NK-92 treated with Interleukin-12 subunit alpha and Interleukin-12 subunit beta, amount 100 ng/mL, for 24 hours (cell line): ENCODE measurements around the gene RIPOR1.
A peak's percentile ranks its signal among the peaks of the same experiment; 100 is the strongest.
"Not testable (repeated sequence)": the region's sequence is repeated elsewhere in the genome, so short reads cannot be mapped to it uniquely, and the experiment has no call there.

Experiments used
- DNase-seq: peaks from one replicate; lab custom pipeline; 2025; lab: John Stamatoyannopoulos, UW

RIPOR1 gene

GRCh38 chr16:67517661-67518423 lies 10.8 kb upstream of the RIPOR1 start:
- DNase-seq = no peak

GRCh38 chr16:67518676-67519075 lies 10.0 kb upstream of the RIPOR1 start:
- DNase-seq = no peak

GRCh38 chr16:67519242-67519641 lies 9.4 kb upstream of the RIPOR1 start:
- DNase-seq = no peak

GRCh38 chr16:67521095-67521804 lies 7.4 kb upstream of the RIPOR1 start:
- peak; percentile 81 for DNase-seq

- DNase-seq = no peak
Measured at GRCh38 chr16:67525176-67525860, 3.3 kb upstream of the RIPOR1 start.

- no peak for DNase-seq
Measured at GRCh38 chr16:67526149-67526791, 2.4 kb upstream of the RIPOR1 start.

GRCh38 chr16:67528870-67529581 lies 397 bp downstream of the RIPOR1 start:
- no peak for DNase-seq

GRCh38 chr16:67529582-67530012 lies 968 bp downstream of the RIPOR1 start:
- DNase-seq = no peak

- no peak for DNase-seq
Measured at GRCh38 chr16:67530013-67530939, 1.6 kb downstream of the RIPOR1 start.

- no peak for DNase-seq
Measured at GRCh38 chr16:67531247-67531646, 2.6 kb downstream of the RIPOR1 start.

GRCh38 chr16:67533024-67533560 lies 4.5 kb downstream of the RIPOR1 start:
- DNase-seq = no peak

- DNase-seq = not testable (repeated sequence)
Measured at GRCh38 chr16:67533987-67534386, 5.4 kb downstream of the RIPOR1 start.

GRCh38 chr16:67534431-67534830 lies 5.8 kb downstream of the RIPOR1 start:
- DNase-seq = no peak

- no peak for DNase-seq
Measured at GRCh38 chr16:67535201-67535600, 6.6 kb downstream of the RIPOR1 start.

- no peak for DNase-seq
Measured at GRCh38 chr16:67537270-67537635, 8.6 kb downstream of the RIPOR1 start.

GRCh38 chr16:67537636-67538591 lies 9.3 kb downstream of the RIPOR1 start:
- DNase-seq = no peak

- DNase-seq = no peak
Measured at GRCh38 chr16:67538666-67539101, 10.1 kb downstream of the RIPOR1 start.

GRCh38 chr16:67539271-67539670 lies 10.6 kb downstream of the RIPOR1 start:
- no peak for DNase-seq
